ENCODE measurements around the gene SH3GL3. TPM values are rescaled to one million over a fixed set of nuclear protein-coding genes. Genes with fewer than 3 reads are reported as not detected.

SH3GL3 gene
- total and polyA plus RNA-seq, 2 of the 8 experiments (the other 6 are each of a cell fraction or from before 2014, with no cell fraction given) = 14.1 to 19.1 TPM

GRCh38 chr15:83457149-83457548 lies 10.0 kb downstream of the SH3GL3 start:
- Histone ChIP-seq H3K56ac (replicated peaks; ENCODE audit: insufficient read length, low read depth, low read length) (no peak overlapping the region), H4K5ac (ENCODE audit: insufficient read length, low read depth, low read length) (no peak overlapping the region), H3K79me2 (ENCODE audit: control insufficient read depth in 1 of 2, insufficient read depth in 2 of 2, low read length in 2 of 2) (peaks cover 0 to 10% of the 10 kb centered on the region in 2 experiments; a peak in 2 of 4 replicates), H3K23me2 (ENCODE audit: low read depth, low read length) (no peaks in the 10 kb centered on the region; the same call in 1 of the 2 replicates), H4K8ac (ENCODE audit: extremely low read depth, insufficient read depth, low read length) (no peak overlapping the region), H3K79me1 (ENCODE audit: low read depth, low read length) (no peaks in the 10 kb centered on the region), H2BK120ac (replicated peaks; ENCODE audit: low read depth, low read length) (no peak overlapping the region), H3K27ac (ENCODE audit: low read depth, low read length) (no peak overlapping the region), H2BK15ac (ENCODE audit: low read length) (no peak overlapping the region), H2AK5ac (ENCODE audit: low read depth, low read length) (no peak overlapping the region), H4K20me1 (replicated peaks in 1 of 2; ENCODE audit: control insufficient read depth in 1 of 2, insufficient read depth in 2 of 2, low read length in 2 of 2) (no peaks in the 10 kb centered on the region), H2BK12ac (ENCODE audit: low read depth, low read length) (no peak overlapping the region), H2BK20ac (ENCODE audit: low read length) (no peak overlapping the region), H3K23ac (ENCODE audit: insufficient read length) (no peak overlapping the region), H3K14ac (ENCODE audit: insufficient read length) (no peak overlapping the region), H3K4me3 (ENCODE audit: extremely low read depth in 1 of 4, insufficient read depth in 2 of 4, low read depth in 3 of 4, low read length in 4 of 4) (no peak overlapping the region), H3K4ac (replicated peaks; ENCODE audit: insufficient read length, low read depth, low read length) (no peak overlapping the region), H3K4me2 (ENCODE audit: insufficient read depth in 1 of 2, low read depth in 2 of 2, low read length in 2 of 2) (no peak overlapping the region), H2BK5ac (ENCODE audit: low read depth, low read length) (no peak overlapping the region), H2AFZ (ENCODE audit: low read length) (no peak overlapping the region), H3K18ac (ENCODE audit: extremely low read depth, low read length) (no peak overlapping the region), H3K4me1 (replicated peaks in 1 of 4; ENCODE audit: control insufficient read depth in 3 of 4, insufficient read depth in 4 of 4, low read length in 3 of 4) (no peaks in the 10 kb centered on the region), H3K27me3 (replicated peaks in 1 of 4; ENCODE audit: control insufficient read depth in 3 of 4, extremely low read depth in 1 of 4, insufficient read depth in 3 of 4, low read length in 3 of 4) (no peaks in the 10 kb centered on the region), H3K9me3 (ENCODE audit: insufficient read depth in 2 of 2, low read depth in 1 of 2, low read length in 1 of 2) (no peaks in the 10 kb centered on the region), H3K9ac (replicated peaks in 1 of 4; ENCODE audit: extremely low read depth in 1 of 4, low read depth in 3 of 4, low read length in 3 of 4) (no peak overlapping the region), H4K91ac (replicated peaks; ENCODE audit: insufficient read length, low read length) (no peak overlapping the region), H3K36me3 (ENCODE audit: control insufficient read depth in 2 of 4, insufficient read depth in 4 of 4, low read length in 3 of 4) (no peaks in the 10 kb centered on the region)
- CTCF ChIA-PET (ENCODE audit: partially characterized antibody) = no interaction called here
- WGBS, 2 experiments (ENCODE audit: extremely low coverage in 1 of 2, insufficient coverage in 1 of 2, insufficient read length in 1 of 2, insufficient replicate concordance in 2 of 2, low coverage in 1 of 2, low lambda C conversion rate in 2 of 2, missing lambda C conversion rate in 1 of 2) = 85% methylated on average over 1 of the region's 1 CpG; no CpG with 5 or more reads in 1 of the 2 experiments
- POLR2A ChIA-PET (ENCODE audit: partially characterized antibody) = interaction anchor here (0.9 to 1.3 kb wide), 3 partner anchors 11 to 42 kb away, joined by 3 to 4 read pairs (median 3); partner anchors contain the start of gene SH3GL3
- FAIRE-seq = no peak
- TF ChIP-seq E2F6 (IDR thresholded peaks at IDR 0.05) (peak; percentile 12; the same call in 1 of the 2 replicates), CHD2 (IDR thresholded peaks at IDR 0.05; ENCODE audit: low read length) (no peak)
- no peak for DNase-seq (ENCODE audit: low read depth in 1 of 2, low spot score in 2 of 2)

Measured in H1 (cell line).